Skin of body (tissue), 2 donors: ENCODE measurements around the gene FAM98B. TPM values are rescaled to one million over a fixed set of nuclear protein-coding genes. Genes with fewer than 3 reads are reported as not detected.

ENCODE experiments used
- DNase-seq: peaks from one replicate; lab custom pipeline; 2025; lab: John Stamatoyannopoulos, UW
- total RNA-seq: library from RNA; depleted of rRNA; stranded (reverse); fragments of >200 nt; gene quantifications from one replicate; pipeline ENCODE4 v1.2.3, GENCODE V29; 2014

FAM98B gene
- total RNA-seq, 1 donor from 2014 or later: 35.4 TPM

- DNase-seq: no peak
Measured at GRCh38 chr15:38507570-38507969, 53.6 kb downstream of the FAM98B start.

- no peak for DNase-seq
Measured at GRCh38 chr15:38508647-38509046, 54.7 kb downstream of the FAM98B start.

DNA sequence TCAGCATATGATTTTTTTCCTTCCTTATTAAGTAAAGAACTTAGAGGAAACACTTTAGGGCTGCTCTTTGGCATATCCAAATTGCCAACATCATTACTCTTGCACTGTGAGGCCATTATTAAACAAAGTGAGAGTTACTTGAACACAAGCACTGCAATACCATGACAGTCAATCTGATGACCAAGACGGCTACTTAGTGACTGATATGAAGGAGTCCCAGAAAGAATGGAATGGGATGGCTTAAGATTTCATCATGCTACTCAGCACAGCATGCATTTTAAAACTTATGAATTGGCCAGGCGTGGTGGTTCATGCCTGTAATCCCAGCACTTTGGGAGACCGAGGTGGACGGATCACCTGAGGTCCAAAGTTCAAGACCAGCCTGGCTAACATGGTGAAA, 55.2 kb downstream of the FAM98B start:
- no peak for DNase-seq

DNA sequence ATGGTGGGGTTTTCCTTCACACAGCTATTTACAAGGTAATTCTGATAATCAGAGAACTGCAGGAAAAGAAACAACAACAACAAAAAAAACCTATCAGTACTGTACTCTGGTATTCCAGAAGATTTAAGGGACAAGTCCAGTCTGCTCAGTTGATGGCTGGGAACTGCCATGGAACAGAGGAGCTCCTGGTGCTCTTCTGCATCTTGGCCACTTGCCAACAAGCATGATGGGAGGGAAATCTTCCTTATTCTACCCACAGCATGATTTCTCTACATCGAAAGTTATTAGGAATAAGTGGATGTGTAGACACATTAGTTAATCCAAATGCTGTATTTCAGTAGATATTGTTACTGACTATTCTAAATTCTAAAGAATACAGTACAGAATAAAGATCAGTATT, 59.0 kb downstream of the FAM98B start:
- no peak for DNase-seq

- DNase-seq: no peak
Measured at GRCh38 chr15:38514601-38515000, 60.7 kb downstream of the FAM98B start.

DNA sequence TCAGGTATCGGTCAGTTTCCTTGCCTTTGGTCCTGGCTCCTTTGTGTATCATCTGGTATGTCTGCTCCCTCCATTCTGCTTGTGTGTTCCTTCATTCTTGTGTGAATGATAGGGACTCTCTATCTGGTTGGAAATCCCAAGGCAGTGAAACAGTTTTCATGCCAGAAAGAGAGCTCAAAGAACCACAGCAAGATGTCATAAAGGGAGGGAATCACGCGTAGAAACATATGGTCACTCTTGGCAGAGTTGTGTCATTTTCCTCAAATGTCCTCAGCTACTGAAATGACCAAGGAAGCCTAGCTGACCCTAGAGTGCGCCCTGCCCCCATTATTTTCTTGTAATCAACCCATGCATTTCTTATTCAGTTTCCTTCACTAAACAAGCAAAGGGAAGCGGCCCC, 62.7 kb downstream of the FAM98B start:
- DNase-seq: no peak

- no peak for DNase-seq
Measured at GRCh38 chr15:38517312-38517975, 63.5 kb downstream of the FAM98B start.

DNA sequence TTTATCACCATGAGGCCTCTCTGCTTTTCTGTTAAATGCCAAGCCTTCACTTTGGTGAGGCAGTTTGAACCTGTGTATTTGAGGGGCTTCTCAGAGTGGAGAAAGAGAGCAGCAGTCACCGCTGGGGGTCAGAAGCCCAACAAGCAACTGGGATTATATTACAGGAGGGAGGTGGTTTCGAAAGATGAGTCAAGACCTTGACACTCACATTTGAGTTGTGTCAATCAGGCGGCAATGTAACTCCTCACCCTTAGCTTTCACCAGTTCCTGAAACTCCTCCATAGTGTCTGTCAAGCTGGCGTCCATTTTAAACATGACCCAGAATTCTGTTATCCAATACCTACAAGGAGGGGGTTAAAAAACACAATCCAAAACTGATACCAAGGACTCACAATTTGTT, 64.2 kb downstream of the FAM98B start:
- no peak for DNase-seq

DNA sequence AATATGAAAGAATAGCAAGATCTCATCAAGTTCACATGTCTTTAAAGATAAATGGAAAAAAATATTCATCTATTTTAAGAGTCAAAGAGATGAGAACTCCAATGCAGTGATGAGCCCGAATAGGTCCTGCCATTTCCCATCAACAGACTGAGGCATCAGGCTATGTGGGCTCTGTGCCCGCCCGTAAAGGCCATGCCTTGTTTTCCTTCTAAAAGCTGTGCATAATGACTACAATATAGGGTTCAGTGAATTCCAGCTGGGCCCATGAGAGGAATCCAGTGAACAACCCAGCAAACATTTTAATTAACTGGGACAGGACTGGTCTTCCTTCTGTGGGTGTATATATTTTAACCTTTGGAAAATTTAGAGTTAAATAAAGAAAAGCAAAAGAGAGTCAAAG, 66.1 kb downstream of the FAM98B start:
- no peak for DNase-seq

GRCh38 chr15:38521316-38521715, 67.4 kb downstream of the FAM98B start:
- DNase-seq: no peak

DNA sequence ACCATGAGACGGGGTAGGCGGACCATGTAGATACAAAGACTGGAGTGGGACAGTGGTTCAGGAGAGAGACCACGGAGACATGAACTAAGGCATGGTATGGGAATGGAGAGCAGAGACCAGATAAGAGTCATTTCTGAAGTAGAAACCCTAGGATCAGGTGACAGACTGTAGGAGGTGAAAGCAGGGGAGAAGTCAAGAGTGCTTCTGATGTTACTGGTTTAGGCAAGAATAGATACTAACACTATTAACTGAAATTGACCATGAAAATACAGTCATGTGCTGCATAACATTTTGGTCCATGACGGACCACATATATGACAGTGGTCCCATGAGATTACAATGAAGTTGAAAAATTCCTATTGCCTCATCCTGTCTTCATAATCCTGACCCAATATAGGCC, 69.0 kb downstream of the FAM98B start:
- DNase-seq: no peak

DNA sequence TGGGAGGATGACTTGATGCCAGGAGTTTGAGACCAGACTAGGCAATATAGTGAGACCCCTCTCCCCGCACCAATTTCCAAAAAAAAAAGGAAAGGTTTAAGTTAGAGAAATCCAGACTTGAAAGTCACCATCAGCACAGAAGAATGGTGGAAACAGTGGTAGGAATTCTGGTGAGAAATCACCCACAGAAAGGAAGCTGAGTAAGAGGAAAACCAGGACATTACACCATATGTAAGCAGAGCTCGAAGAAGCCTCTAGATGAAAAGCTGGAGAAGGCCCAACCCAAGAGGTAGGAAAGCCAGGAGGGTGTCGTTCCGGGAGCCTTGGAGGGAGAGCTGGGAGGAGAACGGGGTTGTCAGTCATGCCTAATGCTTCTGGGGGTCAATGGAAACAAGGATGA, 70.2 kb downstream of the FAM98B start:
- DNase-seq: no peak

DNA sequence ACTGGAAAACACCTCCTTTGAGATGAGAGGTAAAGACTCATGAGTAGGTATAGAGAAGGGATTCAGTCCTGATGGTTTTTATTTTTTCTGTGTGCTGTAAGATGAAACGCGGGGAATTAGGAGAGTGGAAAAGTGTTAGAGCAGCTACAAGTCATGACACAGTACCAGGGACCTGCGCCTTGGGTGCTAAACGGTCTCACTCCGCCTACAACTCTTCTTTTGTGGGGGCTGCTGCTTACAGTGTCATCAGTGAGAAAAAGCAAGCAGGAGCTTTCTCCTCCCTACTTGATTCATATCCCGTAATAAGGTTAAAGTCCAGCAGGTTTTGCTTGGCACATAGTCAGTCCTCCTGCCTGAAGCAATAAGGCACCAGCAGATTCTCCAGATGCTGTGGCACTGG, 71.6 kb downstream of the FAM98B start:
- no peak for DNase-seq

GRCh38 chr15:38526158-38526557, 72.2 kb downstream of the FAM98B start:
- DNase-seq: no peak

GRCh38 chr15:38528294-38528693, 74.4 kb downstream of the FAM98B start:
- no peak for DNase-seq

- no peak for DNase-seq
Measured at GRCh38 chr15:38530113-38530512, 76.2 kb downstream of the FAM98B start.

GRCh38 chr15:38531509-38531908, 77.6 kb downstream of the FAM98B start:
- DNase-seq: no peak

DNA sequence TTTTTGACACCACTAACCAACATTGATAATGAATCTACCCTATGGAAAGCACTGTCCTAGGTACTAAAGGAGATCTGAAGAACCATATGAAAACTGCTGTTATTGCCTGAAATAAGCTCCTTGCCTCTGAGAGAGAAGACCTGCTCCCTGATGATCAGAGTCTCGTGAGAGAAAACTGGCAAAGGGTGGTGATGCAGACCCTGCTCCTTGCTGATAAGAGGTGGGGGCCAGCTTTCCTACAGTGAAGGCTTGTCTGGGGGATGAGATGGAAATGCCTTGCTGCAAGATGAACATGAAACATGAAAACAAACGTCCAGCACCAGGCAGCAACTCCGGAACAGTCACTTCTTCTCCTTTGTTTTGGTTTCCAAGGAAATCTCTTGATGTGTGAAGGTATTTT, 78.8 kb downstream of the FAM98B start:
- no peak for DNase-seq

DNA sequence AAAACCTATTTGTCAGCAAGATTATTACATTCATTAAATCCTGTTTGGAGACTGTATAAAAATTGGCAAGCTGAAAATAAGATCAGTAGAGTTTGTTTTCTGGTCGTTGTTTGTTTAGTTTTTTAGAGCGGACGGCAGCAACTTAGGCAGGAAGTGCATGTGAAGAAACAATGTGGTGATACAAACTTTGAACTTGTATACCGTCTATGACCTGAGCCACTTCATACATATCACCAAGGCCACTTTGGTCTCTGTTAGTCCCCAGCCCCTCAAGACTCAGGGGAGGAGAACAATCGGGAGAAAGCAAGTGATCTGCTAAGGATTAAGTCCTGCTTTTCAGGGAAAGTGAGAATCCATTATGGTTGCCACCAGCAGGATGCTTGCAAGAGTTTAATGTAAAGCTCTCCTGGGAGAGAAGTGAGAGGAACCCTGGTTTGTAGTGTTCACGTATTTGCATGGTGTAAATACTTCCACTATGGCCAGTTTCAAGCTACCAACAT, 79.5 kb downstream of the FAM98B start:
- no peak for DNase-seq

DNA sequence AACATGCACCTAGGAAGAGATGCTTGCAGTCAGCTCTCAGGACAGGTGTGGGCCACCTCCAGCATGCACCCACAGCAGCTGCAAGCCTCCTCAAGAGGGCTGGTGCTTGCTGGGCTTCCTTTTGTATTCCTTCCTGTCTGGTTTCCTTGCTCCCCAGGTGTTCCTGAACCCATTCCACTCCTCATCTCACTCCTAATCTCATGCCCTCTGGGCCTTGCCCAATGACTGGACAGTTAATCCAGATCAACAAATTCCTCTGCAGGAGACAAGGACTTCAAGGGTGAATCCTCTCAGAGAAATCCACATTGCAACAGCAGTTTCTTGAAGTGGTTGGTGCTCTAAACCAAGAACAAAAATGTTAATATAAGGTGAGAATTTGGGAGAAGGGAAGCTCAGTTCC, 80.0 kb downstream of the FAM98B start:
- DNase-seq: no peak

GRCh38 chr15:38534691-38535090, 80.8 kb downstream of the FAM98B start:
- DNase-seq: no peak

DNA sequence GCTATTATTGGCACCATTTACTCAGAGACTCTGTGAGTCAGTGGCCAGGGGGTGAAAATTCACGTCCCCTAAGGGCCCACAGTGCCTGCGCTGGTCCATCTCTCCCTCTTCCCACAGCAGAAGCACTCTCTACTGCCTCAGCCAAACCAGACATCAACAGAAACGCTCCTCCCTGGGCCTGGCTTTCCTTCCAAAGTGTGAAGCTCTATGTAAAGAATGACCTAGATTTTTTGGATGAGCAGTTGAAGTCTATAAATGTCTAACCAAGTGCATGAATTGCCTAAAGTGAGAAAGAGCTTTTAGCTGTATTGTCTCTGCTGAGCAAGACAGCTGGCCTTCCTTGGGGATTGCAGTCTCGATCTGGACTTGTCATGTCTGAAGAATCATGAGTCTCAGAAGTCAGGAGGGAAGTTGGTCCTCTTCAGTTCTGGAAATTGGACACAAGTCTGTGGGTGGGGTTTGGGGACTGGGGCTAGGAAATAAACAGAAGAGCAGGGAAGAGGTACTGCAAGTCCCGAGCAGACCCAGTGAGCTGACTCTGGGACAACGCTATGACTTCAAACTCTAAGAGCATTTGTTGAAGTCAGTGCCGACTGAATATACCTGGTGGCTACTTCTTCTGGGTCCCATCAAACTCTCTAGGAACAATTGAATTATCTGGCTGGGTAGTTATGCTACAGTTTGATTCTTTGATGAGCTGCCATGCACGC, 81.7 kb downstream of the FAM98B start:
- no peak for DNase-seq

- no peak for DNase-seq
Measured at GRCh38 chr15:38536201-38536676, 82.3 kb downstream of the FAM98B start.
